Tibial artery (tissue), 4 donors: Measurements from ENCODE around the gene GAREM2.
A peak's percentile ranks its signal among the peaks of the same experiment; 100 is the strongest.

Experiments used
- DNase-seq, 2 donors: peaks; one replicate each; pipeline ENCODE4 v3.0.0-alpha.2; 2019
- H3K27ac ChIP-seq, 2 donors: fragments of 200-600 bp; sonication (generic) in 1 of 2; 1 replicate in 1 of 2; 2 replicates in 1 of 2; pipeline ENCODE4 v1.5.1; 2018 to 2019; ENCODE audit warnings: mild to moderate bottlenecking in 1 of 2
- H3K27me3 ChIP-seq, 2 donors: fragments of 200-600 bp; sonication (generic) in 1 of 2; one replicate each; pipeline versions ENCODE4 v1.5.1 to v1.6.0; 2016 to 2019
- H3K36me3 ChIP-seq, 3 donors: fragments of 200-600 bp; sonication (generic) in 2 of 3; one replicate each; pipeline ENCODE4 v1.5.1; 2016 to 2019; ENCODE audit warnings: mild to moderate bottlenecking in 2 of 3
- H3K4me1 ChIP-seq, 4 donors: fragments of 200-600 bp; sonication (generic) in 2 of 4; 1 replicate in 3 of 4; 2 replicates in 1 of 4; pipeline ENCODE4 v1.5.1; 2016 to 2019
- H3K4me3 ChIP-seq, 2 donors: fragments of 200-600 bp; sonication (generic) in 1 of 2; 1 replicate in 1 of 2; 2 replicates in 1 of 2; pipeline ENCODE4 v1.5.1; 2018 to 2019; ENCODE audit warnings: mild to moderate bottlenecking in 2 of 2
- H3K9me3 ChIP-seq, 3 donors: fragments of 200-600 bp; sonication (generic) in 1 of 3; one replicate each; pipeline ENCODE4 v1.5.1; 2016 to 2019
- CTCF ChIP-seq, 2 experiments: fragments of 200-600 bp in 1 of 2; fragments of 450-650 bp in 1 of 2; IDR thresholded peaks; one replicate each; pipeline ENCODE4 v1.5.1; 2017 to 2019; ENCODE audit warnings: antibody characterized with exemption in 2 of 2, mild to moderate bottlenecking in 1 of 2, moderate library complexity in 1 of 2
- intact Hi-C: fragments of 100-400 bp; cut with DNase I; formaldehyde crosslinking; loops from one replicate; pipeline ENCODE4 v1.15.0; 2023; ENCODE audit warnings: low total_unique reads

The GAREM2 gene

DNA sequence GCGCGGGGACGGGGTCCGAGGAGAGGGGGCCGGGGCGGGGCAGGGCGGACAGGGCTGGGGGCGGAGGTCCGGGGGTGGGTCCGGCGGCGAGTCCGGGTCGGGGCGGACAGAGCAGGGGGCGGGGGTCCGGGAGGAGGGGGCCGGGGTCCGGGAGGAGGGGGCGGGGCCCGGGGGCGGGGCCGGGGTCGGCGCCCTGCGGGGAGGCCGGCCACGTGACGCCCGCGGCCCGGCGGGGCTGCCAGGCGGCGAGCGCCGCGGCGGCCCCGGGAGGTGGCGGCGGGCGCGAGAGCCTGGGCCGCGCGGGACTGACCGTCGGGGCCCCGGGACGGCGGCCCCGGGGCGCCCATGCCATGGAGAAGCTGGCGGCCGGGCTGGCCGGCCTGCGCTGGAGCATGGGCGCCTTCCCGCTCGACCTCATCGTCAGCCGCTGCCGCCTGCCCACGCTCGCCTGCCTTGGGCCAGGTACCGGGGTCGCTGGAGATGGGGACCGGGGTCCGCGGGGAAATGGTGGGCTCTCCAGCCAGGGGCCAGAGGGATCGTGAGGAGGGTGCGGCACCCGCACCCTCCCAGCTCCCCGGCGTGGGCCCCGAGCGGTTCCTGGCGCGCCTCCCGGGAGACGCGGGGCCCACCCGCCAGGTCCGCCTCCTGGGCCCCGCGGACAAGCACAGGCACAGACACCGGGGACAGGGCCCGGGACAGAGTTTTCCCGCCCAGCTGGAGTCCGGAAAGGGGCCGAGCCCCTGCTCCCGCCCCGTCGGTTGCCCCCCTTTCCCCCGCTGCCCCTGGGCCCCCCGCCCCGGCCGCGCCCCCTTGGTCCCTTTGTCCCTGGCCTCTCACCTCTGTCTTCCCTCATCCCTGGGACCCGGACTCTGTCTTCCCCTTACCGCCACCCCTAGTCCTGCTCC lies at the start of gene GAREM2:
GAREM2 (plus strand) TSS at position 218 of the 905 bp plus-strand sequence; CDS start at position 351, 133 bp downstream.
- Histone ChIP-seq H3K27me3 (peaks cover 0 to 59% of the 10 kb centered on the region in 2 donors), H3K4me1 (peaks cover 0 to 19% (median 16%) of the 10 kb centered on the region in 4 donors), H3K9me3 (no peaks in the 10 kb centered on the region), H3K27ac (no peak within 1 kb of the TSS), H3K36me3 (no peaks in the 10 kb centered on the region), H3K4me3 (peak within 1 kb of the TSS; percentile 31 to 51)
- intact Hi-C loops = no loop called here
- no peak for DNase-seq
- no peak for TF ChIP-seq CTCF (IDR thresholded peaks at IDR 0.05)

GRCh38 chr2:26123426-26123825 lies 49.5 kb upstream of the GAREM2 start:
- Histone ChIP-seq H3K36me3 (peaks cover 6 to 8% (median 8%) of the 10 kb centered on the region in 3 donors), H3K27ac (no peak overlapping the region), H3K4me1 (peaks cover 0 to 18% (median 7%) of the 10 kb centered on the region in 4 donors), H3K4me3 (no peak overlapping the region), H3K27me3 (no peaks in the 10 kb centered on the region), H3K9me3 (no peaks in the 10 kb centered on the region)
- no peak for DNase-seq
- TF ChIP-seq CTCF (IDR thresholded peaks at IDR 0.05) = no peak
- intact Hi-C loops = no loop called here

DNA sequence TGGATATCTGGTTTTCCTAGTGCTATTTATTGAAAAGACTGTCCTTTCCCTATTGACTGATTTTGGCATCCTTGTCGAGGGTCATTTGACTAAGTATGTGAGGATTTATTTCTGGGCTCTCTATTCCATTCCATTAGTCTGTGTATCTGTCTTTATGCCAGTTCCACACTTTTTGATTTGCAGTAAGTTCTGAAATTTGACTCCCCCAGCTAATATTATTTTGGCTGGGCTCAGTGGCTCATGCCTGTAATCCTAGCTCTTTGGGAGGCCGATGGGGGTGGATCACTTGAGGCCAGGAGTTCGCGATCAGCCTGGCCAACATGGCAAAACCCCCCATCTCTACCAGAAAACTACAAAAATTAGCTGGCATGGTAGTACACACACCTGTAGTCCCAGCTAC lies 46.8 kb upstream of the GAREM2 start:
- H3K9me3 ChIP-seq = no peaks in the 10 kb centered on the region
- H3K4me1 ChIP-seq = peaks cover 0 to 18% (median 7%) of the 10 kb centered on the region in 4 donors
- H3K36me3 ChIP-seq = peaks cover 6 to 8% (median 8%) of the 10 kb centered on the region in 3 donors
- no peaks in the 10 kb centered on the region for H3K27me3 ChIP-seq
- H3K4me3 ChIP-seq = no peak overlapping the region
- H3K27ac ChIP-seq = no peak overlapping the region
- no peak for TF ChIP-seq CTCF (IDR thresholded peaks at IDR 0.05)
- no peak for DNase-seq
- intact Hi-C loops = no loop called here

- H3K27ac ChIP-seq = no peak overlapping the region
- no peak for DNase-seq
- intact Hi-C loops = no loop called here
- no peak for TF ChIP-seq CTCF (IDR thresholded peaks at IDR 0.05)
- H3K9me3 ChIP-seq = no peaks in the 10 kb centered on the region
- no peaks in the 10 kb centered on the region for H3K27me3 ChIP-seq
- H3K36me3 ChIP-seq = peaks cover 6 to 8% (median 8%) of the 10 kb centered on the region in 3 donors
- no peak overlapping the region for H3K4me3 ChIP-seq
- H3K4me1 ChIP-seq = peaks cover 0 to 13% (median 7%) of the 10 kb centered on the region in 4 donors
Observed at GRCh38 chr2:26128176-26128575, 44.7 kb upstream of the GAREM2 start.

- Histone ChIP-seq H3K9me3 (no peaks in the 10 kb centered on the region), H3K27me3 (no peaks in the 10 kb centered on the region), H3K4me1 (peaks cover 0 to 9% (median 7%) of the 10 kb centered on the region in 4 donors), H3K27ac (no peak overlapping the region), H3K36me3 (peaks cover 12 to 18% (median 18%) of the 10 kb centered on the region in 3 donors), H3K4me3 (no peak overlapping the region)
- DNase-seq = no peak
- no peak for TF ChIP-seq CTCF (IDR thresholded peaks at IDR 0.05)
- intact Hi-C loops = no loop called here
Observed at GRCh38 chr2:26130763-26131162, 42.1 kb upstream of the GAREM2 start.
